GM23338 (cell line): ENCODE data around the gene GNPTAB. TPM values are rescaled to one million over a fixed set of nuclear protein-coding genes. Genes with fewer than 3 reads are reported as not detected.

Source experiments
- ATAC-seq: fragments of 200-7000 bp; cut with Tn5 transposase; 3 replicates; pipeline ENCODE4 v1.9.1; 2020
- DNase-seq: peaks from one replicate; pipeline ENCODE4 v3.0.0-alpha.2; 2015; ENCODE audit warnings: low spot score
- H2AFZ ChIP-seq: fragments of 200-600 bp; sonication (generic); 2 replicates; pipeline ENCODE4 v1.8.0; 2016; ENCODE audit warnings: antibody characterized with exemption, mild to moderate bottlenecking, moderate library complexity
- H3F3A ChIP-seq: fragments of 200-600 bp; sonication (generic); replicated peaks from 2 replicates; pipeline ENCODE4 v1.8.0; 2017; ENCODE audit warnings: antibody characterized with exemption, mixed run types, low read depth
- H3K27ac ChIP-seq: fragments of 200-600 bp; sonication (generic); 2 replicates; pipeline ENCODE4 v1.6.1; 2016; ENCODE audit warnings: low read depth
- H3K27me3 ChIP-seq: fragments of 200-600 bp; sonication (generic); 2 replicates; pipeline ENCODE4 v1.8.0; 2016; ENCODE audit warnings: mild to moderate bottlenecking, mixed run types, moderate library complexity; ENCODE audit not compliant: insufficient read depth
- H3K36me3 ChIP-seq: fragments of 200-600 bp; sonication (generic); 2 replicates; pipeline ENCODE4 v1.8.0; 2016; ENCODE audit warnings: mild to moderate bottlenecking; ENCODE audit not compliant: insufficient read depth
- H3K4me1 ChIP-seq: fragments of 200-600 bp; sonication (generic); 2 replicates; pipeline ENCODE4 v1.8.0; 2016; ENCODE audit warnings: mild to moderate bottlenecking, moderate library complexity; ENCODE audit not compliant: insufficient read depth
- H3K4me2 ChIP-seq: fragments of 200-600 bp; sonication (generic); 2 replicates; pipeline ENCODE4 v1.7.1; 2017; ENCODE audit warnings: mixed run types
- H3K4me3 ChIP-seq: fragments of 200-600 bp; sonication (generic); 2 replicates; pipeline ENCODE4 v1.6.1; 2016; ENCODE audit warnings: mixed run types
- H3K79me2 ChIP-seq: fragments of 200-600 bp; sonication (generic); replicated peaks from 2 replicates; pipeline ENCODE4 v1.8.0; 2017; ENCODE audit warnings: mild to moderate bottlenecking; ENCODE audit not compliant: insufficient read depth
- H3K9me2 ChIP-seq: fragments of 200-600 bp; sonication (generic); 2 replicates; pipeline ENCODE4 v1.8.0; 2017; ENCODE audit not compliant: insufficient read depth
- H4K20me1 ChIP-seq: fragments of 200-600 bp; sonication (generic); replicated peaks from 2 replicates; pipeline ENCODE4 v1.8.0; 2017; ENCODE audit warnings: mild to moderate bottlenecking; ENCODE audit not compliant: insufficient read depth
- H3K27ac Mint-ChIP-seq: 2 replicates; pipeline ENCODE4 v1.8.0; 2020; ENCODE audit warnings: inconsistent platforms, mild to moderate bottlenecking, moderate library complexity, mixed read lengths
- H3K27me3 Mint-ChIP-seq: 3 replicates; pipeline ENCODE4 v1.8.0; 2022; ENCODE audit warnings: low read depth, mild to moderate bottlenecking, moderate library complexity, mixed read lengths, inconsistent platforms; ENCODE audit not compliant: insufficient read depth, poor library complexity
- H3K36me3 Mint-ChIP-seq: 3 replicates; pipeline ENCODE4 v1.8.0; 2021; ENCODE audit warnings: low read depth, mild to moderate bottlenecking, inconsistent platforms, moderate library complexity, mixed read lengths
- H3K4me1 Mint-ChIP-seq: 3 replicates; pipeline ENCODE4 v1.8.0; 2020; ENCODE audit warnings: mild to moderate bottlenecking, inconsistent platforms, mixed read lengths
- H3K4me3 Mint-ChIP-seq: 3 replicates; pipeline ENCODE4 v1.8.0; 2021; ENCODE audit warnings: moderate library complexity, mild to moderate bottlenecking, inconsistent platforms, mixed read lengths
- H3K9me3 Mint-ChIP-seq: 3 replicates; pipeline ENCODE4 v1.8.0; 2020; ENCODE audit warnings: moderate library complexity, mild to moderate bottlenecking, inconsistent platforms, mixed read lengths
- CREB1 ChIP-seq: fragments of 250-450 bp; sonication (Bioruptor Pico); IDR thresholded peaks from 2 replicates; pipeline ENCODE4 v1.5.0; 2020; ENCODE audit warnings: low read depth, mild to moderate bottlenecking, moderate library complexity
- EZH2 ChIP-seq: fragments of 200-600 bp; sonication (generic); IDR thresholded peaks from one replicate; pipeline ENCODE4 v1.8.0; 2017; ENCODE audit warnings: antibody characterized with exemption, mild to moderate bottlenecking, low read depth; ENCODE audit not compliant: unreplicated experiment
- EZH2phosphoT487 ChIP-seq: fragments of 200-600 bp; sonication (generic); IDR thresholded peaks from one replicate; pipeline ENCODE4 v1.8.1; 2018; ENCODE audit warnings: antibody characterized with exemption; ENCODE audit not compliant: unreplicated experiment
- JUNB ChIP-seq: IDR thresholded peaks from one replicate; pipeline ENCODE4 v1.6.1; 2016; ENCODE audit warnings: antibody characterized with exemption; ENCODE audit not compliant: unreplicated experiment
- NANOG ChIP-seq: IDR thresholded peaks from 2 replicates; pipeline ENCODE4 v1.6.1; 2016; ENCODE audit warnings: antibody characterized with exemption, borderline replicate concordance
- POLR2AphosphoS5 ChIP-seq: IDR thresholded peaks from 2 replicates; pipeline ENCODE4 v1.6.1; 2016; ENCODE audit warnings: antibody characterized with exemption, low read depth
- STAT1 ChIP-seq: IDR thresholded peaks from one replicate; pipeline ENCODE4 v1.6.1; 2016; ENCODE audit warnings: antibody characterized with exemption; ENCODE audit not compliant: unreplicated experiment
- ZNF114 ChIP-seq: fragments of 250-450 bp; sonication (Bioruptor Pico); IDR thresholded peaks from 2 replicates; pipeline ENCODE4 v1.5.0; 2020; ENCODE audit warnings: mild to moderate bottlenecking, moderate library complexity
- polyA plus RNA-seq: library from polyadenylated mRNA; unstranded; fragments of >200 nt; fragmentation: Nextera tagmentation; extraction: Ambion mirVana; gene quantifications from 2 replicates; pipeline ENCODE4 v1.2.1, GENCODE V29; 2016
- total RNA-seq: library from RNA; depleted of rRNA; stranded (reverse); fragments of >200 nt; shearing (Covaris generic); gene quantifications from 2 replicates; pipeline ENCODE4 v1.2.3, GENCODE V29; 2014
- TF ChIP-seq, protein P1 (sequence below): IDR thresholded peaks from 2 replicates; pipeline ENCODE4 v1.6.1; 2016; ENCODE audit warnings: antibody characterized with exemption
- TF ChIP-seq, protein P2 (sequence below), 2 experiments: fragments of 200-600 bp in 1 of 2; sonication (generic) in 1 of 2; conservative IDR thresholded peaks; 2 replicates each; pipeline versions ENCODE4 v1.5.1 to v1.6.1; 2016 to 2017; ENCODE audit warnings: antibody characterized with exemption in 2 of 2, low read depth in 2 of 2, mild to moderate bottlenecking in 2 of 2, moderate library complexity in 1 of 2
- TF ChIP-seq, protein P3 (sequence below): fragments of 250-450 bp; sonication (Bioruptor Pico); IDR thresholded peaks from 2 replicates; pipeline ENCODE4 v1.5.0; 2020; ENCODE audit warnings: mild to moderate bottlenecking, moderate library complexity

GNPTAB gene
- total and polyA plus RNA-seq, 2 experiments from 2014 or later, result 23.6 to 58.3 TPM

DNA sequence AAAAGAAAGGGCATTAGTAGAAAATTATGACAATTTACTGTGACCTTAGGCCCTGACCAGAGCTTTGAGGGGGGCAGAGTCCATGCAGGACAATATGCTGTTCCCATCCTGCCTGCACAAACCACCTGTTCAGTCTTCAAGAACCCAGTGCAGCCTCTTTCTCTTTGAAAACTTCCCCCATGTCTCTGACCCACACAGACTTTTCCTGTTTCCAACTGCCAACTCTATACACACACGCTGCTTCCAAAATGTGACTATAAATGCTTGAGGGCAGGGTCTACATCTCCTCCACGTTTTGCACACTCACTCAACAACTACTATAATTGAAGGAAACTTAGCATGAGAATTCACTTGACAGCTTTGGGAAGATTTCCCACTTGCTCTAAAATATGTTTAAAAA lies 54.9 kb downstream of the GNPTAB start:
- no peak overlapping the region for H2AFZ ChIP-seq
- TF ChIP-seq, protein P1, sequence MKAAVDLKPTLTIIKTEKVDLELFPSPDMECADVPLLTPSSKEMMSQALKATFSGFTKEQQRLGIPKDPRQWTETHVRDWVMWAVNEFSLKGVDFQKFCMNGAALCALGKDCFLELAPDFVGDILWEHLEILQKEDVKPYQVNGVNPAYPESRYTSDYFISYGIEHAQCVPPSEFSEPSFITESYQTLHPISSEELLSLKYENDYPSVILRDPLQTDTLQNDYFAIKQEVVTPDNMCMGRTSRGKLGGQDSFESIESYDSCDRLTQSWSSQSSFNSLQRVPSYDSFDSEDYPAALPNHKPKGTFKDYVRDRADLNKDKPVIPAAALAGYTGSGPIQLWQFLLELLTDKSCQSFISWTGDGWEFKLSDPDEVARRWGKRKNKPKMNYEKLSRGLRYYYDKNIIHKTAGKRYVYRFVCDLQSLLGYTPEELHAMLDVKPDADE, result no peak
- TF ChIP-seq JUNB (no peak), ZNF114 (CRISPR knock-in tag) (no peak), EZH2phosphoT487 (no peak), CREB1 (no peak), POLR2AphosphoS5 (no peak), STAT1 (no peak), EZH2 (no peak), NANOG (no peak)
- TF ChIP-seq, protein P2, sequence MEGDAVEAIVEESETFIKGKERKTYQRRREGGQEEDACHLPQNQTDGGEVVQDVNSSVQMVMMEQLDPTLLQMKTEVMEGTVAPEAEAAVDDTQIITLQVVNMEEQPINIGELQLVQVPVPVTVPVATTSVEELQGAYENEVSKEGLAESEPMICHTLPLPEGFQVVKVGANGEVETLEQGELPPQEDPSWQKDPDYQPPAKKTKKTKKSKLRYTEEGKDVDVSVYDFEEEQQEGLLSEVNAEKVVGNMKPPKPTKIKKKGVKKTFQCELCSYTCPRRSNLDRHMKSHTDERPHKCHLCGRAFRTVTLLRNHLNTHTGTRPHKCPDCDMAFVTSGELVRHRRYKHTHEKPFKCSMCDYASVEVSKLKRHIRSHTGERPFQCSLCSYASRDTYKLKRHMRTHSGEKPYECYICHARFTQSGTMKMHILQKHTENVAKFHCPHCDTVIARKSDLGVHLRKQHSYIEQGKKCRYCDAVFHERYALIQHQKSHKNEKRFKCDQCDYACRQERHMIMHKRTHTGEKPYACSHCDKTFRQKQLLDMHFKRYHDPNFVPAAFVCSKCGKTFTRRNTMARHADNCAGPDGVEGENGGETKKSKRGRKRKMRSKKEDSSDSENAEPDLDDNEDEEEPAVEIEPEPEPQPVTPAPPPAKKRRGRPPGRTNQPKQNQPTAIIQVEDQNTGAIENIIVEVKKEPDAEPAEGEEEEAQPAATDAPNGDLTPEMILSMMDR (conservative IDR thresholded peaks at IDR 0.05; ENCODE audit: low read depth in 2 of 2), result no peak
- TF ChIP-seq, protein P3, sequence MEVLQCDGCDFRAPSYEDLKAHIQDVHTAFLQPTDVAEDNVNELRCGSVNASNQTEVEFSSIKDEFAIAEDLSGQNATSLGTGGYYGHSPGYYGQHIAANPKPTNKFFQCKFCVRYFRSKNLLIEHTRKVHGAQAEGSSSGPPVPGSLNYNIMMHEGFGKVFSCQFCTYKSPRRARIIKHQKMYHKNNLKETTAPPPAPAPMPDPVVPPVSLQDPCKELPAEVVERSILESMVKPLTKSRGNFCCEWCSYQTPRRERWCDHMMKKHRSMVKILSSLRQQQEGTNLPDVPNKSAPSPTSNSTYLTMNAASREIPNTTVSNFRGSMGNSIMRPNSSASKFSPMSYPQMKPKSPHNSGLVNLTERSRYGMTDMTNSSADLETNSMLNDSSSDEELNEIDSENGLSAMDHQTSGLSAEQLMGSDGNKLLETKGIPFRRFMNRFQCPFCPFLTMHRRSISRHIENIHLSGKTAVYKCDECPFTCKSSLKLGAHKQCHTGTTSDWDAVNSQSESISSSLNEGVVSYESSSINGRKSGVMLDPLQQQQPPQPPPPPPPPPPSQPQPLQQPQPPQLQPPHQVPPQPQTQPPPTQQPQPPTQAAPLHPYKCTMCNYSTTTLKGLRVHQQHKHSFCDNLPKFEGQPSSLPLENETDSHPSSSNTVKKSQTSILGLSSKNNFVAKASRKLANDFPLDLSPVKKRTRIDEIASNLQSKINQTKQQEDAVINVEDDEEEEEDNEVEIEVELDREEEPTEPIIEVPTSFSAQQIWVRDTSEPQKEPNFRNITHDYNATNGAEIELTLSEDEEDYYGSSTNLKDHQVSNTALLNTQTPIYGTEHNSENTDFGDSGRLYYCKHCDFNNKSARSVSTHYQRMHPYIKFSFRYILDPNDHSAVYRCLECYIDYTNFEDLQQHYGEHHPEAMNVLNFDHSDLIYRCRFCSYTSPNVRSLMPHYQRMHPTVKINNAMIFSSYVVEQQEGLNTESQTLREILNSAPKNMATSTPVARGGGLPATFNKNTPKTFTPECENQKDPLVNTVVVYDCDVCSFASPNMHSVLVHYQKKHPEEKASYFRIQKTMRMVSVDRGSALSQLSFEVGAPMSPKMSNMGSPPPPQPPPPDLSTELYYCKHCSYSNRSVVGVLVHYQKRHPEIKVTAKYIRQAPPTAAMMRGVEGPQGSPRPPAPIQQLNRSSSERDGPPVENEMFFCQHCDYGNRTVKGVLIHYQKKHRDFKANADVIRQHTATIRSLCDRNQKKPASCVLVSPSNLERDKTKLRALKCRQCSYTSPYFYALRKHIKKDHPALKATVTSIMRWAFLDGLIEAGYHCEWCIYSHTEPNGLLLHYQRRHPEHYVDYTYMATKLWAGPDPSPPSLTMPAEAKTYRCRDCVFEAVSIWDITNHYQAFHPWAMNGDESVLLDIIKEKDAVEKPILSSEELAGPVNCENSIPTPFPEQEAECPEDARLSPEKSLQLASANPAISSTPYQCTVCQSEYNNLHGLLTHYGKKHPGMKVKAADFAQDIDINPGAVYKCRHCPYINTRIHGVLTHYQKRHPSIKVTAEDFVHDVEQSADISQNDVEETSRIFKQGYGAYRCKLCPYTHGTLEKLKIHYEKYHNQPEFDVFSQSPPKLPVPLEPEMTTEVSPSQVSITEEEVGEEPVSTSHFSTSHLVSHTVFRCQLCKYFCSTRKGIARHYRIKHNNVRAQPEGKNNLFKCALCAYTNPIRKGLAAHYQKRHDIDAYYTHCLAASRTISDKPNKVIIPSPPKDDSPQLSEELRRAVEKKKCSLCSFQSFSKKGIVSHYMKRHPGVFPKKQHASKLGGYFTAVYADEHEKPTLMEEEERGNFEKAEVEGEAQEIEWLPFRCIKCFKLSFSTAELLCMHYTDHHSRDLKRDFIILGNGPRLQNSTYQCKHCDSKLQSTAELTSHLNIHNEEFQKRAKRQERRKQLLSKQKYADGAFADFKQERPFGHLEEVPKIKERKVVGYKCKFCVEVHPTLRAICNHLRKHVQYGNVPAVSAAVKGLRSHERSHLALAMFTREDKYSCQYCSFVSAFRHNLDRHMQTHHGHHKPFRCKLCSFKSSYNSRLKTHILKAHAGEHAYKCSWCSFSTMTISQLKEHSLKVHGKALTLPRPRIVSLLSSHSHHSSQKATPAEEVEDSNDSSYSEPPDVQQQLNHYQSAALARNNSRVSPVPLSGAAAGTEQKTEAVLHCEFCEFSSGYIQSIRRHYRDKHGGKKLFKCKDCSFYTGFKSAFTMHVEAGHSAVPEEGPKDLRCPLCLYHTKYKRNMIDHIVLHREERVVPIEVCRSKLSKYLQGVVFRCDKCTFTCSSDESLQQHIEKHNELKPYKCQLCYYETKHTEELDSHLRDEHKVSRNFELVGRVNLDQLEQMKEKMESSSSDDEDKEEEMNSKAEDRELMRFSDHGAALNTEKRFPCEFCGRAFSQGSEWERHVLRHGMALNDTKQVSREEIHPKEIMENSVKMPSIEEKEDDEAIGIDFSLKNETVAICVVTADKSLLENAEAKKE (CRISPR knock-in tag), result no peak
- H4K20me1 ChIP-seq, result peaks cover 5% of the 10 kb centered on the region; the same call in 1 of the 2 replicates
- H3K4me1 ChIP-seq, result no peaks in the 10 kb centered on the region
- peaks cover 13% of the 10 kb centered on the region for H3K36me3 ChIP-seq
- Mint-ChIP-seq H3K9me3 (no peaks in the 10 kb centered on the region), H3K27me3 (no peaks in the 10 kb centered on the region), H3K4me3 (no peak overlapping the region), H3K4me1 (no peaks in the 10 kb centered on the region), H3K36me3 (peaks cover 9% of the 10 kb centered on the region; the same call in 2 of the 3 replicates), H3K27ac (no peak overlapping the region)
- H3K4me2 ChIP-seq, result no peak overlapping the region
- no peak for DNase-seq
- no peaks in the 10 kb centered on the region for H3K27me3 ChIP-seq
- H3K4me3 ChIP-seq, result no peak overlapping the region
- H3K9me2 ChIP-seq, result no peaks in the 10 kb centered on the region
- no peaks in the 10 kb centered on the region for H3F3A ChIP-seq
- no peaks in the 10 kb centered on the region for H3K79me2 ChIP-seq
- ATAC-seq, result no peak
- peak overlapping the region; percentile 2; the same call in 1 of the 2 replicates for H3K27ac ChIP-seq
